BJ (cell line): Measurements from ENCODE around the gene GLYATL3. TPM values are rescaled to one million over a fixed set of nuclear protein-coding genes. Genes with fewer than 3 reads are reported as not detected.

Experiments used
- CTCF ChIA-PET: fragments of 350-600 bp; formaldehyde crosslinking; extraction: SDS; loops from one replicate; lab custom pipeline; 2021; ENCODE audit warnings: antibody characterized with exemption, inconsistent platforms; lab: Yijun Ruan, JAX
- POLR2A ChIA-PET: fragments of 300-600 bp; sonication (Branson Sonifier 250); formaldehyde crosslinking; extraction: SDS; loops from one replicate; lab custom pipeline; 2021; ENCODE audit warnings: antibody characterized with exemption; lab: Charles Lee
- DNase-seq: peaks from one replicate; pipeline ENCODE4 v3.0.0-alpha.2; 2011; ENCODE audit warnings: low read depth
- H3K27me3 ChIP-seq: 2 replicates; pipeline ENCODE4 v1.6.0; 2011; ENCODE audit warnings: low read length; ENCODE audit not compliant: control insufficient read depth, insufficient read depth
- H3K36me3 ChIP-seq: 2 replicates; pipeline ENCODE4 v1.5.1; 2011; ENCODE audit warnings: low read length; ENCODE audit not compliant: control insufficient read depth, insufficient read depth
- H3K4me3 ChIP-seq: 2 replicates; pipeline ENCODE4 v1.5.1; 2011; ENCODE audit warnings: low read depth, mild to moderate bottlenecking, control low read depth, low read length
- CTCF ChIP-seq: IDR thresholded peaks from 2 replicates; pipeline ENCODE4 v1.5.1; 2011; ENCODE audit warnings: low read depth, mild to moderate bottlenecking, control low read depth, inconsistent platforms, low read length, moderate library complexity; ENCODE audit not compliant: insufficient read depth
- polyA plus RNA-seq: library from polyadenylated mRNA; depleted of rRNA; stranded (reverse); fragments of >200 nt; gene quantifications from 2 replicates; pipeline ENCODE4 v1.2.3, GENCODE V29; 2011

GLYATL3 gene
- polyA plus RNA-seq, 1 experiment: not detected

GRCh38 chr6:49522710-49523593 is 23.2 kb downstream of the GLYATL3 start:
- Histone ChIP-seq H3K36me3 (no peaks in the 10 kb centered on the region), H3K4me3 (no peak overlapping the region), H3K27me3 (no peaks in the 10 kb centered on the region; the same call in 1 of the 2 replicates)
- DNase-seq: no peak
- TF ChIP-seq CTCF: no peak
- ChIA-PET POLR2A (no interaction called here), CTCF (interaction anchor here (0.7 kb wide), 1 partner anchor 84 kb away, joined by 3 read pairs; no protein-coding TSS in a partner anchor)

DNA sequence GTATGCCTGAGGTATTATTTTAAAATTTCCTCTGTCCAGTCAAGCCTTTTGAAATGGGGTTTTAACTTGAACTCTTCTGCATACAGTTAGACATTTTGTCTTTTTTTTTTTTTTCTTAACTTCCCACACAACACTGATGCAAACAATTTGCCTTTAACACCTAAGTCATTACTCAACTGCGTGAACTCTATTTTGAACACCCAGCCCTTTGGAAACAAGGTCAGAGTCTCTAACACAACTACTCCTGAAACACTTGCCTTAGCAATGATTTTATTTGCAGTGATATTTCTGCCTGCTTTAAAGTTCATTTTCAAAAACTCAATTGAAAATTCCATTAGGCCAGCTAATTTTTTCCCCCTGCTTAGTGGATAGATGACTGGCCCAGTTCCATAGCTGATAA is 24.2 kb downstream of the GLYATL3 start:
- Histone ChIP-seq H3K27me3 (no peaks in the 10 kb centered on the region; the same call in 1 of the 2 replicates), H3K4me3 (no peak overlapping the region), H3K36me3 (no peaks in the 10 kb centered on the region)
- no peak for TF ChIP-seq CTCF
- ChIA-PET POLR2A (no interaction called here), CTCF (interaction anchor here (0.7 to 1.7 kb wide), 2 partner anchors 8 to 83 kb away, joined by 3 to 4 read pairs; no protein-coding TSS in a partner anchor)
- DNase-seq: no peak

DNA sequence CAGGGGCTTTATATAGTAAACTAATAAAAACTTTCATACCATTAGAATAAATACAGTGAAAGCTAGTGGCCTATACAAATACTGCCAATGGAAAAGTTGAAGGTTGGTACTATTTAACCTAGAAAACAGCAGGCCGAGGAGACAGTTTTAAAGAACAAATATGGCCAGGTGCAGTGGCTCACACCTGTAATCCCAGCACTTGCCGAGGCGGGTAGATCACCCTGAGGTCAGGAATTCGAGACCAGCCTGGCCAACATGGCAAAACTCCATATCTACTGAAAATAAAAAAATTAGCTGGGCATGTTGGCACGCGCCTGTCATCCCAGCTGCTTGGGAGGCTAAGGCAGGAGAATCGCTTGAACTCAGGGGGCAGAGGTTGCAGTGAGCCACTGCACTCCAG is 24.8 kb downstream of the GLYATL3 start:
- H3K27me3 ChIP-seq: no peaks in the 10 kb centered on the region; the same call in 1 of the 2 replicates
- H3K4me3 ChIP-seq: no peak overlapping the region
- H3K36me3 ChIP-seq: no peaks in the 10 kb centered on the region
- no peak for TF ChIP-seq CTCF
- ChIA-PET POLR2A (no interaction called here), CTCF (interaction anchor here (1.7 kb wide), 1 partner anchor 7 kb away, joined by 4 read pairs; no protein-coding TSS in a partner anchor)
- no peak for DNase-seq

DNA sequence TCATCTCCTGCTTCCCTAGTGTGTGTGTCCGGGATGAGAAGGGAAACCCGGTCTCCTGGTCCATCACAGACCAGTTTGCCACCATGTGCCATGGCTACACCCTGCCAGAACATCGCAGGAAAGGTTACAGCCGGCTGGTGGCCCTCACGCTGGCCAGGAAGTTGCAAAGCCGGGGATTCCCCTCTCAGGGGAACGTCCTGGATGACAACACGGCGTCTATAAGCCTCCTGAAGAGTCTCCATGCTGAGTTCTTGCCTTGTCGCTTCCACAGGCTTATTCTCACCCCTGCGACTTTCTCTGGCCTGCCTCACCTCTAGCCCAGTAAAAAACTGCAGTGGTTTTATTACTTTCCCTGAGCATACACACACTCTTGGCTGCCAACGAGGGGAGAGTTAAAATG is 26.9 kb downstream of the GLYATL3 start:
- POLR2A ChIA-PET: no interaction called here
- Histone ChIP-seq H3K36me3 (no peaks in the 10 kb centered on the region), H3K4me3 (no peak overlapping the region), H3K27me3 (no peaks in the 10 kb centered on the region; the same call in 1 of the 2 replicates)
- no peak for DNase-seq
- no peak for TF ChIP-seq CTCF
- CTCF ChIA-PET: no interaction called here

DNA sequence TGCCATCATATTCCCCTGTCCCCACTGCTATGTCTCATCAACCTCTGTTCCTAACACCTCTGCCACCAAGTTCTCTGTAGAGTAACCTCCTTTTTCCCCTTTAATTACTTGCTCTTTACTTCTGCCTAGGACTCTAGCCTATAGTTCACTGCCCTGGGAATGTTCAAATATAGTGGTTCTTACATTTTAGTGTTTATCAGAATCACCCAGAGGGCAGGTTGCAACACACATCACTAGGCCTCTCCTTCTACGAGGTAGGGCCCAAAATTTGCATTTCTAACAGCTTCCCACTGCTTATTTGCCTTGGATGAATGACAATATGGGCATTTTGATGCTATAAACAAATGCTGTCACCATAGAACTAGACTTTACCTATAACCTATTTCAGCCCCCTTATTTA is 27.6 kb downstream of the GLYATL3 start:
- CTCF ChIA-PET: no interaction called here
- POLR2A ChIA-PET: no interaction called here
- Histone ChIP-seq H3K36me3 (no peaks in the 10 kb centered on the region), H3K4me3 (no peak overlapping the region), H3K27me3 (no peaks in the 10 kb centered on the region; the same call in 1 of the 2 replicates)
- no peak for DNase-seq
- no peak for TF ChIP-seq CTCF
